Stimulated activated CD4-positive, alpha-beta T cell treated with anti-CD3 and anti-CD28 coated beads, Interleukin-4, amount 100 ng/mL, for 4 hours (primary cell): ENCODE measurements around the gene UFL1.
"Not testable (repeated sequence)": the region's sequence is repeated elsewhere in the genome, so short reads cannot be mapped to it uniquely, and the experiment has no call there.

ENCODE experiments used
- DNase-seq, 2 experiments: peaks; one replicate each; pipeline ENCODE4 v3.0.0-alpha.2; 2020

UFL1 gene

DNA sequence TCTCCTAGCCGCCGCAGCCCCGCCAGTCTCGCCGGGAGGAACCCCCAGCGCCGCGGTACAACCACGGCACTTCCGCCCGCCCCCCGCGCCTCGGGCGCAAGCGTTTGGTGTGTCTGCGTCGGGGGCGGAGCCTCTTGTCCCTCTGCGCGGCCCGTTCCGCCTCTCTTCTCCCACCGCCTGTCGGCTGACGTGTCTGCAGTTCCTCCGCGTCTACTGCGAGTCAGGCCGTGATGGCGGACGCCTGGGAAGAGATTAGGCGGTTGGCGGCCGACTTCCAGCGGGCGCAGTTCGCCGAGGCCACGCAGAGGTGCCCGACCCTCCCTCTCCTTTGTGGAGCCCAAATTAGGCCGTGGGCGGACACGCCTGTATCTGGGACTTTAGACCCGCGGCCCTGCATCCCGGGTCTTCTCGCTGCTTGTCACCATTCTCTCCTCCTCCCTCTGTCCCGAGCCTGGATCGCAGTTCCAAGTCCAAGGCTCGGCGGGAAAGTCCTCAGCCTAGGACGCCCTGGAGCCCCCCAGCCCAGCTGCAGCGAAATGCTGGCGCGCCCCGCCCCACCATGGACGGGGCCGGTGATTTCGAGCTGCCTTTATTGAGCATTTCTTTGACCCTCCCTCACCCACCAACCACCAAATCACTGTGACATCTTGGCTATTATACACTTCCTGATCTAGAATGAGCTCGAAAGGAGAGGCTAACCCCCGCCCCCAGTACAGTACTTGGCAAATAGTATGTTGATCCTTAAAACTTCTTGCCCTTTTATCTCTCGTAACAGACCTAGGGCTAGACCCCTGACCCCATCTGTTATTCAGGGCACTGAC lies at the start of gene UFL1:
Gene UFL1 (plus strand): TSS at position 163 of the 821 bp plus-strand sequence. CDS start 68 bp downstream, at position 231.
- DNase-seq = peak; percentile 90 to 93

DNA sequence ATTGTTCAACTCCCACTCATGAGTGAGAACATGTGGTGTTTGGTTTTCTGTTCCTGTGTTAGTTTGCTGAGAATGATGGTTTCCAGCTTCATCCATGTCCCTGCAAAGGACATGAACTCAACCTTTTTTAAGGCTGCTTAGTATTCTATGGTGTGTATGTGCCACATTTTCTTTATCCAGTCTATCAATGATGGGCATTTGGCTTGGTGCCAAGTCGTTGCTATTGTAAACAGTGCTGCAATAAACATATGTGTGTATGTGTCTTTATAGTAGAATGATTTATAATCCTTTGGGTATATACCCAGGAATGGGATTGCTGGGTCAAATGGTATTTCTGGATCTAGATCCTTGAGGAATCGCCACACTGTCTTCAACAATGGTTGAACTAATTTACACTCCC lies 49.3 kb upstream of the UFL1 start:
- not testable (repeated sequence) for DNase-seq

DNA sequence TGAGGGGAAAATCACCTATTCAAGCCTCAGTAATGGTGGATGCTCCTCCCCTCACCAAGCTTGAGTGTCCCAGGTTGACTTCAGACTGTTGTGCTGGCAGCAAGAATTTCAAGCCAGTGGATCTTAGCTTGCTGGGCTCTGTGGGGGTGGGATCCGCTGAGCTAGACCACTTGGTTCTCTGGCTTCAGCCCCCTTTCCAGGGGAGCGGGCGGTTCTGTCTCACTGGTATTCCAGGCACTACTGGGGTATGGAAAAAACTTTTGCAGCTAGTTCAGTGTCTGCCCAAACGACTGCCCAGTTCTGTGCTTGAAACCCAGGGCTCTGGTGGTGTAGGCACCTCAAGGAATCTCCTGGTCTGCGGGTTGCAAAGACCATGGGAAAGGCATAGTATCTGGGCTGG lies 42.9 kb upstream of the UFL1 start:
- no peak for DNase-seq

DNA sequence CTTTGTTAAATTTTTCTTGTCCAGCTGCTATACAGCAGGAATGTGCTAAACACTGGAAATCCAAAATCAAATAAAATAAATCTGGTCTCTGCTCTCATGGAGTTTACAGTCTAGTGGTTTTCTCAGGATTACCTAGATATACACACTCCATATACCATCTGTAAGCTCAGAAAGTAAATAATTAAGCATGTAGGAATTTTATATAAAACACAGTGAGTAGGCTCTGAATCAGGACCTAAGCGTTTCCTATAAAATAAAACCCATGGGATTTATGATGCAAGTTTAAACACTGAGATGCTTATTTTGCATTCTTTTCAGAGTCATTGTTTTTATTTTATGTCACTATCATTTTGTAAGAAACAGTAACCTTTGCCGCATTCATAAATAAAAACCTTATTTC lies 29.7 kb upstream of the UFL1 start:
- DNase-seq = no peak

DNA sequence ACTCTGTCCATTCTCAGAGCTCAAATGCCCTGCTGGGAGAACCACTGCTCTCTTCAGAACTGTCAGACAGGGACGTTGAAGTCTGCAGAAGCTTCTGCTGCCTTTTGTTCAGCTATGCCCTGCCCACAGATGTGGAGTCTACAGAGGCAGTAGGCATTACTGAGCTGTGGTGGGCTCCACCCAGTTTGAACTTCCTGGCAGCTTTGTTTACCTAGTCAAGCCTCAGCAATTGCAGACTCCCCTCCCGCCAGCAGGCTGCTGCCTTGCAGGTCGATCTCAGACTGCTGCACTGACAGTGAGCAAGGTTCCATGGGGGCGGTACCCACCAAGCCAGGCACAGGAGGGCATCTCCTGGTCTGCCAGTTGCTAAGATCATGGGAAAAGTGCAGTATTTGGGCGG lies 21.8 kb upstream of the UFL1 start:
- peak in 1 of 2 experiments; percentile 4 for DNase-seq

DNA sequence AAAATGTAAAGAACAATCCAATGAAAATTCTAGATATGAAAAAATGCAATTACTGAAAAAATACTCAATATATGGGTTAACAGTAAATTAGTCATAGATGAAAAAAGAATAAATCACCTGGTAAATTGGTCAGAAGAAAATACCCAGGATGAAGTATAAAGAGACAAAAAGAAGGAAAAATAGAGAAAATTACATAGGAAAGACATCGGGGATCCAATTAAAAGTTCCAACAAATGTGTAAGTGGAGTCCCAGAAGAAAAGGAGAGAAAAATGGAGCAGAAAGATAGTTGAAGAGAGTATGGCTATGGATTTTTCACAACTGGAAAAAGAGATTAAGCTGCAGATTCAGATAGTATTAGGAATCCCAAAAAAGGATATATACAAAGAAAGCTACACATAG lies 18.7 kb upstream of the UFL1 start:
- DNase-seq = no peak

DNA sequence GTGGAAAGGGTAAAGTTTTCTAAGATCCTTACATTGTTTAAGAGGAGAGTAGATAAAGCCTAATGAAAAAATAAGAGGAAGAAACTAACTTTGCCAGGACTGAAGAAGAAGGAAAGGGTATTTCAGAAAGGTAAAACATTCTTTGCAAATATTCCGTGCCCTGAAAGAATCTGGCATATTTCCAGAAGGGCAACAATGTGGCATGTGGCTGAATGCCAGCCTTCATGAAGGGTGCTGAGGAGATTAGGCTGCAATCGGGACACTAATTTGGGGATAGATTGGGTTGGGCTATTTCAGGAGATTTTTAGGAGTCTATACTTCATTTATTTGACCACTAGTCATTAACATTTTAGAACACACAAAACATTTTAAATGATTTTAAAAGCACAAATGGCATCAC lies 16.2 kb upstream of the UFL1 start:
- DNase-seq = no peak

DNA sequence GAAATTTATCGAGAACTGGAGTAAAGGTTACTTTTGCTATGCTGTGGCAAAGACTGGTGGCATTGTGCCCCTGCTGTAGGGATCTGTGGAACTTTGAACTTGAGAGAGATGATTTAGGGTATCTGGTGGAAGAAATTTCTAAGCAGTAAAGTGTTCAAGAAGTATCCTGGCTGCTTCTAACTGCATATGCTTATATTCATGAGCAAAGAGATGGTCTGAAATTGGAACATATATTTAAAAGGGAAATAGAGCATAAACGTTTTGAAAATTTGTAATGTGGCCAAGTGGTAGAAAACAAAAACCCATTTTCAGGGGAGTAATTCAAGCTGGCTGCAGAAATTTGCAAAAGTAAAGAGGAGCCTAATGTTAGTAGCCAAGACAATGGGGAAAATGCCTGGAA lies 12.3 kb upstream of the UFL1 start:
- DNase-seq = no peak

DNA sequence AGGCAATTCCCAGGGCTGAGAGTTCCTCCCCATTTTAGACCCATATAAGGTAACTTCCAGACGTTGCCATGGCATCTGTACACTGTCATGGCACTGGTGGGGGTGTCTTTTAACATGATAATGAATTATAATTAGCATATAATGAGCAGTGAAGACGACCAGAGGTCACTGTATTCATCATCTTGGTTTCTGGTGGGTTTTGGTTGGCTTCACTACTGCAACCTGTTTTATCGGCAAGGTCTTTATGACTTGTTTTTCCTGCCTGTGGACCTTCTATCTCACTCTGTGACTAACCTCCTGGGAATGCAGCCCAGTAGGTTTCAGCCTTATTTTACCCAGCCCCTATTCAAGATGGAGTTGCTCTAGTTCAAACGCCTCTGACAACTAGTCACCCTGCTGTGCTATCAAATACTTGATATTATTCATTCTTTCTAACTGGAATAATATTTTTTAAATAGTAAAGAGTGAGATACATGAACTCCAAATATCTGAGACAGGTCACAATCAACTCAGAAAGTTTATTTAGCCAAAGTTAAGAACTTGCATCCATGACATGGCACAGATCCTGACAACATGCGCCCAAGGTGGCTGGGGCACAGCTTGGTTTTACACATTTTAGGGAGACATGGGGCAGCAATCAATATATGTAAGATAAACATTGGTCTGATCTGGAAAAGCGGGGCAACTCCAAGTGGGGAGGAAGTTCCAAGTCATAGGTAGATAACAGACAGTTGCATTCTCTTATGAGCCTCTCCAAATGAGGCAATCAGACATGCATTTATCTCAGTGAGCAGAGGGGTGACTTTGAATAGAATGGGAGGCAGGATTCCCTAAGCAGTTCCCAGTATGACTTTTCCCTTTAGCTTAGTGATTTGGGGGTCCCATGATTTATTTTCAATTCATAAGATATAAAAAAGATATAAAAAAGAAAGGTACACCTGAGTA lies 1.2 kb upstream of the UFL1 start:
- DNase-seq = no peak

DNA sequence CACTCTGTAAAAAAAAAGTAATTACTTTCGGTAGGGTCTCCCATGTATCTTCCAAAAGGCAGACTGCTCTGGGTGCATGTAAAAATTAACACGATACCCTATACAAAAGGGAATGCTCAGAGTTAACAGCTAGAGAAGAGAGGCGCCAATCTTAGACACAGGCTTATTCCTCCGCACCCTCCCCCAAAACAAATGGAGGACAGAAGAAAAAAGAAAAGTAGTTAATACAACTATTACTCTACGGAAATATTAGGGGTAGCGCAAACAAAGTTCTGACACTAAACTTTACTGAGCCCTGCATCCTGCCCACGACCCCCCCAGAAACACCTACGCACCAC lies 331 bp upstream of the UFL1 start:
- DNase-seq = no peak

DNA sequence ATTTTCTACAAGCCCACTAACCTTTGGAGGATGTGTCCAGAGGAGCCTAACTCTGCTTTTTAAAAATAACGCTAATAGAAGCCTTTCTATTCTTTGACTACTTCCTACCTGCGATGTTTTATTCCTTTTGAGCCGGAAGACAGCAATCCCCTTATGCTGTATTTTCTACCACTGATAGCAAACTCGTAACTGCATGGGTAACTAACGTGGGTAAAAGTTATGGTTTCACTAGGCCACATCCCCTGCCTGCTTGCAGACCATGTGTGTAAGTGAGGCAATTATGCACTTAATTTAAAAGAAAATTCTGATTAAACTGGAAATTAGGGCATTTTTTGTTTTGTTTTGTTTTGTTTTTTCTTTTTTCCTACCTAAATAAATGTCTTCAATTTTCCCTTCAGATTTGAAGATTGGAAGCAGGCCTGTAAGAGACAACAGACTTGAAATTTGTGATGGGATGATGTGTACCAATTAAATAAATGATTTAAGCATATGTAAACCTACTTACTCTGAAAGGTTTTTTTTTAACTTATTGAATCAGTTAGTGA lies 931 bp downstream of the UFL1 start:
- no peak for DNase-seq

DNA sequence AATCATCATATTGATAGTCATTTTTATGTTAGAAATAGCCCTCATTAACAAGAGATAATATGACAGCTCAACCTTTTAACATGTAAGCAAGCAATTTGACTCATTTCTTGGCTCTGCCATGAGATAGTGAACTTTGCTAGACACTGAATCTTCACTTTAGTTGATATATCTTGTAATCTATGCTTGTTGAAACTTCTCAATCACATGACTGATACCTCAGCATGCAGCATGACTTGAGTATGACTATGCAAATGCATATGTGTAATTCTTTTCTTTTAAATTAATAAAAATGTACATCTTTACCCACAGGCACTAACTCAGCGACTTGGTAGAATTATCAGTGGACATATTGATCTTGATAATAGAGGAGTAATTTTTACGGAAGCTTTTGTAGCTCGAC lies 6.6 kb downstream of the UFL1 start:
- no peak for DNase-seq

DNA sequence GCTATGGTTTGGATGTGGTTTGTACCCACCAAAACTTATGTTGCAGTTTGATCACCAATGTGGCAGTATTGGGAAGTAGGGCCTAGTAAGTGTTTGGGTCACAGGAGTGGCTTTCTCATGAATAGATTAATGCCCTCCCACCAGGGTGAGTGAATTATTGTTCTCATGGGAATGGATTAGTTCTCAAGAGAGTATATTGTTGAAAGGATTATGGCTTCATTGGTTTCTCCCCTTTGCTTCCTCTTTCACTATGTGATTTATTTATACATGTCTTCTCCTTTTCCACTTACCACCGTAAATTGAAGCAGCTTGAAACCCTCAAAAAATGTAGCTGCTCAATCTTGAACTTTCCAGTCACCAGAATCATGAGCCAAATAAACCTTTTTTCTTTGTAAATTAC lies 10.8 kb downstream of the UFL1 start:
- no peak for DNase-seq

DNA sequence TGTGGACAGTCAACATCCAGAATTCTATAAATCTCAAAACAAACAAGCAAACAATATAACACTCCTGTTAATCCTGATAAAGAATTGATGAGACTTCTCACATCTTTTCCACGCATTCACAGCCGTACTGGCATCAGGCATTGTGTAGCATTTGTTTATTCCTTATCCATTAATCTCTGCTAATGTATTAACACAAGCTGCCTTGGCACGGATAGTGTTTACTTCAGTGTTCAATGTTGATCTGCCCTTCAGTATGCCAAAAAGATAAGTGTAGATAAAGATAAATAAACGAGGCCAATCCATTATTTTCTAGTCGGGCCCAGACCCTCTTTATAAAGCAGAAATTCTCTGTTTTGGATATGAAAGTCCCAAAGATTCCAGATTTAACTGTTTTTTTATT lies 16.1 kb downstream of the UFL1 start:
- DNase-seq = no peak

DNA sequence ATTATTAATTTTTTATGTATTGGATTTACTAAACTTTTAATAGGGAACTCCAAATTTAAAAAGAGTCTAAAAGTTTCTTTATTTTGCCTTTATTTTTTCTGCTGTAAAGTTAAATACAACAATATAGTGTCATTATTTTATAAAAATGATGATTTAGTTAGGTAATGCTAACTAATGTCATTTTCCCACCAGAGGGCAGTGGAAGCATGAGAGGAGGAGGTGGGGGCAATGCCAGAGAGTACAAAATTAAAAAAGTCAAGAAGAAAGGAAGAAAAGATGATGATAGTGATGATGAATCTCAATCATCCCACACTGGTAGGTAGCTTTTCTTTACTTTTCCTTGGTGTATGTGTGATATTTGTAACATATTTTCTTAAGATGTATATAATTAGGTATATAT lies 21.1 kb downstream of the UFL1 start:
- no peak for DNase-seq

DNA sequence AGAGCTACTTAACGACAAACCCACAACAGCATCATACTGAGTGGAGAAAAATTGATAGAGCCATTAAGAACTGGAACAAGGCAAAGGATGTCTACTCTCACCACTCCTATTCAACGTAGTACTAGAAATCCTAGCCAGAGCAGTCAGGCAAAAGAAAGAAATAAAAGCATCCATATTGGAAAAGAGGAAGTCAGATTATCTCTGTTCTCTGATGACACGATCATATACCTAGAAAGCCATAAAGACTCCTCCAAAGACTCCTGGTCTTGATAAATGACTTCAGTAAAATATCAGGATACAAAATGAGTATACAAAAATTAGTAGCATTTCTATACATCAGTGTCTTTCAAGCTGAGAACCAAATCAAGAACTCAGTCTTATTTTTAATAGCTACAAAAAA lies 24.3 kb downstream of the UFL1 start:
- no peak for DNase-seq

DNA sequence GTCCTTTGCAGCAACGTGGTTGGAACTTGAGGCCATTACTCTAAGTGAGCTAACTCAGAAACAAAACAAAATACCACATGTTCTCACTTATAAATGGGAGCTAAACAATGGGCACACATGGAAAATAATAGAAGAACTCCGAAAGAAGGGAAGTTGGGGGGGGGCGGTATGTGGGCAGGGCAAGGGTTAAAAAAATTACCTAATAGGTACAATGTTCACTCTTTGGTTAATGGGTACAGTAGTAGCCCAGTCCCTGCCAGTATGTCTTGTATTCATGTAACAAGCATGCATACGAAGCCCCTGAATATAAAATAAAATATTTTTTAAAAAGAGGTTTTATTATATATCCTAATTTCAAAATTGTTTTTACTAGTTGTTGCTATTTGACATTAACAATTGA lies 26.0 kb downstream of the UFL1 start:
- no peak for DNase-seq

DNA sequence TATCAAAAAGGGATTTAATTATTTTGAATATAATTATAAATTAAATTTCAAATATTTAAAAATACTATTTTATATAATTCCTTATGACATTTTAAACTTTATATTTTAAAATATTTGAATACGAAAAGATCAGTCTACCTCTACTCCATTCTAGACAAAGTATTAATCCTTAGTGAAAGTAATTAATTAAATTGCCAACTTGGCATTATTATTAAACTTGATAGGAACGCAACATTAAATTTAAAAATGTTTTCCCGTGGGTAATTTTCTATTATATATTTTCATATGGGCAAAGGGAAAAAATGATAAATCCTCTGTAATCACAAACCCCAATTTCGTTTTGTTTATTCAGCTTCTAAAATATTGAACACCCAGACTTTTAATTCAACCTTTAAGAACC lies 33.0 kb downstream of the UFL1 start:
- no peak for DNase-seq

DNA sequence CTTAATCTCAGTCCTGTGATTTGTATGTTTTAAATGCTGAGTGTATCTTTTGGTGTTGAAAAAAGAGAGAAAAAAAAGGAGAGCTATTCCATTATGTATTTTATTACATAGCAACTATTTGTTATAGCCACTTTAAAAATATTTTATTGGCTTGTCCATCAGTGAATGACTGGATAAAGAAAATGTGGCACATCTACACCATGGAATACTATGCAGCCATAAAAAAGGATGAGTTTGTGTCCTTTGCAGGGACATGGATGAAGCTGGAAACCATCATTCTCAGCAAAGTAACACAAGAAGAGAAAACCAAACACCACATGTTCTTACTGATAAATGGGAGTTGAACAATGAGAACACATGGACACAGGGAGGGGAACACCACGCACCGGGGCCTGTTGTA lies 38.1 kb downstream of the UFL1 start:
- DNase-seq = not testable (repeated sequence)

DNA sequence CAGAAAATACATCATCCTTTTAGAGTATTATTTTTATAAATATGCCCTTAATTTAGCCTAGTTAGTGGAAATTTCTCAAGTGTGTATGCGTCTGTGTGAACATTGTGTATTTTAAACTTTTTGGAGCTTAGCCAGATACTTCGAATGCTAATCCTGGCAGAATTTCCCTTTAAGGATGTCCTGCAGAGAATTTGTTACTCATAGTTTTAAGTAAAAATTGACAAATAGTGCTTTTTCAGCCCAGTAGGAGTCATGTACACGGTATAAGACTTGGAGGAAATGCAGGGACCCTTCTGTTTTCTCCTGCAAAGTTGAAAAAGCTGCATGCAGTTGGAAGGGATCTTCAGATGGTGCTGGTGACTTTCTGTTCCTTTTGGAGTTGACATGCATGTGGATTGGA lies 41.3 kb downstream of the UFL1 start, which contains the start of gene FHL5:
Gene FHL5 (plus strand): TSS at position 243 of the 400 bp plus-strand sequence. CDS start 40,486 bp downstream, outside the sequence.
- no peak for DNase-seq

DNA sequence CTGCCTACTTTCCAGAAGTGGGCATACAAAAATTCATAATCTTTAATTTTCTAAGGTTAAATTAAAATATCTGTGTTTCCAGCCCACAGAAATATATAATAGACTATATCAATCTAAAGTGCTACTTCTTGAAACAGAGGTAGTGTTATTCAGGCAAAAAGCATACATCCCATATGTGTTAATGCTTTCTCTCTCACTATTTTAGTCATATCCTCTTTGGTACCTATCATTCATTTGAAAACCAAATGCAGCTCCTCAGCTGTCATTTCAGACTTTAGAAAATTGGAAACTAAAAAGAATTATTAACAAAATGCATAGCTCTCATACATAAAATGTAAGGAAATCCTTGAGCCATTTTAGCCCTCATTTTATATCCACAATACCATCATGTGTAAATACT lies 42.2 kb downstream of the UFL1 start:
- DNase-seq = no peak

DNA sequence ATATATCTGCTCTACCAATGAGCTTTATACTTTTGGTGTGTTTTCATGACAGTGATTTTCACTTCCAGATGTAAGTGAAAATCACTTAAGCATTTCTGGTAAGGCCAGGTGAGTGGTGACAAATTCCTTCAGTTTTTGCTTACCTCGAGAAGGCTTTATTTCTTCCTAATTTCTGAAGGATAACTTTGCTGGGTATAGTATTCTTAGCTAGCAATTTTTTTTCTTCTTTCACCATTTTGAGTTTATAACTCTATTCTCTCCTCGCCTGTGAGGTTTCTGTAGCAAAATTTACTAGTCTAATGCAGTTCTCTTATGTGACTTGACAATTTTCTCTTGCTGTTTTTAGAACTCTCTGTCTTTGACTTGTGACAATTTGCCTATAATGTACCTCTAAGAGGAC lies 48.4 kb downstream of the UFL1 start:
- DNase-seq = no peak

DNA sequence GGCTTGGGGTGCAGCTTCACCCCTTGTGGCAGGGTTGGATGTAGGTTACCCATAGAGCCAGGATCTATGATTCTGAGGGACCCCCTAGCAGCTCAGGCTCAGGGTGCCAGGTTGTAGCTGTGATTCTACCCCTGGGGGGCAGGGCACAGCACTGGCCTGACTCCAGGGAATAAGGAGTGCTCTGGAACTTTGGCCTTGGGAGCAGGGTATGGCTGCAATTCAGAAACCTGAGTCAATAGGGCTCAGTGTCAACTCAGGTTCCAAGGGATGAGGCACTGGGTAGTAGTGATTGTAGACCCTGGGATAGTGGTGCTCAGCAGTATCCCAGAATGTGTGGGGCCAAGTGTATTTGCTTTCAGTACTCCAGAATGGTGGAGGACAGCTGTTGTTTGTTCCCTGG lies 49.9 kb downstream of the UFL1 start:
- no peak for DNase-seq

DNA sequence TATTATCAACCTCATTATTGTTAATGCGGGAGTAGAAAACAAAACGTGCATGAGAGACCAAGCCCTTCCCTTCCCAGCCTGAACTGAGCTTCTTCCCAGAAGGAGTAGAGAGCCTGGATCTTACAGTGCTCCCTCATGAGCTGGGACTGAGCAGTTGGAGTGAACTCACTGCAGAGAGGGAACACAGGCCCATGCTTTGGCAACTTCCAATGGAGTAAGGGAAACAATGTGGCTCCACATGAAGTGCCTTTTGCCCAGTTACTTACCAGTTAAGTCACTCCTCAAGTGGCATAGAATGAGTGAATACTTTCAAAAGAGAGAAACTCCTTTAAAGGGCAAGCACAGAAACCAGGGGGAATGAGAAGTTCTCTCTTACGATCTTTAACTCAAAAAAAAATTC lies 53.8 kb downstream of the UFL1 start:
- DNase-seq = no peak
